Measurements from ENCODE around the gene SENP1.

SENP1 gene

GRCh38 chr12:48032597-48032996, 73.3 kb downstream of the SENP1 start:
- no peak for DNase-seq

GRCh38 chr12:48031135-48031960, 74.5 kb downstream of the SENP1 start:
- no peak for DNase-seq

GRCh38 chr12:48030173-48030650, 75.7 kb downstream of the SENP1 start:
- DNase-seq = no peak

- DNase-seq = no peak
Observed at GRCh38 chr12:48029491-48030172, 76.2 kb downstream of the SENP1 start.

- DNase-seq = no peak
Observed at GRCh38 chr12:48028541-48029431, 77.1 kb downstream of the SENP1 start.

GRCh38 chr12:48027183-48028002, 78.5 kb downstream of the SENP1 start:
- peak; percentile 3 for DNase-seq

- DNase-seq = no peak
Observed at GRCh38 chr12:48026060-48026827, 79.6 kb downstream of the SENP1 start.

- DNase-seq = no peak
Observed at GRCh38 chr12:48025281-48025680, 80.6 kb downstream of the SENP1 start.

- DNase-seq = no peak
Observed at GRCh38 chr12:48024735-48025134, 81.1 kb downstream of the SENP1 start.

- DNase-seq = no peak
Observed at GRCh38 chr12:48023386-48023785, 82.5 kb downstream of the SENP1 start.

- DNase-seq = no peak
Observed at GRCh38 chr12:48022676-48023385, 83.0 kb downstream of the SENP1 start.

GRCh38 chr12:48022180-48022521, 83.7 kb downstream of the SENP1 start:
- no peak for DNase-seq

- DNase-seq = no peak
Observed at GRCh38 chr12:48021485-48022179, 84.2 kb downstream of the SENP1 start.

- no peak for DNase-seq
Observed at GRCh38 chr12:48019639-48020265, 86.1 kb downstream of the SENP1 start.

- no peak for DNase-seq
Observed at GRCh38 chr12:48018618-48018995, 87.3 kb downstream of the SENP1 start.

- no peak for DNase-seq
Observed at GRCh38 chr12:48017921-48018617, 87.8 kb downstream of the SENP1 start.

- no peak for DNase-seq
Observed at GRCh38 chr12:48017496-48017895, 88.4 kb downstream of the SENP1 start.

GRCh38 chr12:48016373-48017020, 89.4 kb downstream of the SENP1 start:
- DNase-seq = no peak

GRCh38 chr12:48015954-48016353, 89.9 kb downstream of the SENP1 start:
- DNase-seq = no peak
